Activated CD8-positive, alpha-beta T cell treated with anti-CD3 and anti-CD28 coated beads, Interleukin-2, amount 10 ng/mL, durations not matched to agents 7 days and 5 days (primary cell): ENCODE results near the gene NME7. TPM values are rescaled to one million over a fixed set of nuclear protein-coding genes. Genes with fewer than 3 reads are reported as not detected.
"Not testable (repeated sequence)": the region's sequence is repeated elsewhere in the genome, so short reads cannot be mapped to it uniquely, and the experiment has no call there.

Experiments used
- ATAC-seq: fragments of 150-1000 bp; cut with Tn5 transposase; one replicate; pipeline ENCODE4 v1.10.0; 2021; ENCODE audit warnings: moderate library complexity
- CTCF ChIA-PET: fragments of 350-600 bp; sonication (Branson Sonifier 250); formaldehyde crosslinking; loops from one replicate; lab custom pipeline; 2021; ENCODE audit warnings: antibody characterized with exemption; lab: Charles Lee
- POLR2A ChIA-PET: fragments of 350-600 bp; sonication (Branson Sonifier 250); formaldehyde crosslinking; loops from one replicate; lab custom pipeline; 2021; ENCODE audit warnings: antibody characterized with exemption; lab: Charles Lee
- DNase-seq: peaks from one replicate; pipeline ENCODE4 v3.0.0-alpha.2; 2020
- H3K27ac Mint-ChIP-seq: one replicate; pipeline ENCODE4 v1.8.0; 2021; ENCODE audit warnings: mild to moderate bottlenecking, mixed read lengths
- H3K27me3 Mint-ChIP-seq: one replicate; pipeline ENCODE4 v1.8.0; 2021; ENCODE audit warnings: low read depth, mixed read lengths
- H3K36me3 Mint-ChIP-seq: one replicate; pipeline ENCODE4 v1.8.0; 2021; ENCODE audit warnings: low read depth, mixed read lengths
- H3K4me1 Mint-ChIP-seq: one replicate; pipeline ENCODE4 v1.8.0; 2021; ENCODE audit warnings: low read depth, mixed read lengths
- H3K4me3 Mint-ChIP-seq: one replicate; pipeline ENCODE4 v1.8.0; 2021; ENCODE audit warnings: mild to moderate bottlenecking, mixed read lengths
- H3K9me3 Mint-ChIP-seq: one replicate; pipeline ENCODE4 v1.8.0; 2022; ENCODE audit warnings: mixed read lengths; ENCODE audit not compliant: insufficient read depth
- total RNA-seq, 2 experiments: library from RNA; stranded (reverse); gene quantifications; one replicate each; pipeline ENCODE4 v1.2.3, GENCODE V29; 2021

The NME7 gene
- total RNA-seq = 10 to 100 TPM; 20.9 to 23.2 TPM

DNA sequence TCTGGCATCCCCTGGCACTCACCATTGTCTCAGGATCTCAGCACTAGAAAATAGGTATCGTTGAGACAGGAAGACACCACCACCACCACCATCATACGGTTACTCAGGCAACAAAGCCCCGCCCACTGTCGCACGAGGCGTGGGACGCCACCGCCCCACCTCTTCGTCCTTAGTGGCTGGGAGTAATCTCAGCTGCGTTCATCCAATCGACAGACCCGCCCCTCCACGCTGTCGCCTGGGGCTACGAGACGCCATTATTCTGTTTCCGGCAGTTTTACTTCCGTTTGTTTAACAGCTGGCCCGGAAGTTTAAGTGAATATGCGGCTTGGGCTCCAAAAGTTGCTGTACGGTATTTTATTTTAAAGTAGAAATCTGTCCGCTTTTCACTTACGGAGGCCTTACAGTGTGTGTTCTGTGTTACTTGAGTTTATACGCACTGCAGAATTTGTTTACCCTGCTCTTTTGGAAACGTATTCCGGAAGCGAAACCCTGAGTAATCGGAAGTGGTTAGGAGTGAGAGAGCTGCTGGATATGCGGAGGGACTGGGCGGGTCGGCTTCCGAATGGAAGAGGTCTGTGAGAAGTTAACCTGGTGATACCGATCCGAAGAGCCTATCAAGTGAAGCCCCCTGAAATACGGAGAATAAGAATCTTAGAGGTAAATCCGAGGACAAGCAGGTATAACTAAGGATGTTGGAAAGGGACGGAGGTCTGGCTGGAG is at the start of gene NME7, which contains the start of gene BLZF1:
TSS of gene NME7 (minus strand) at position 112 of the 720 bp plus-strand sequence. CDS start at position 25, 87 bp downstream.
TSS of gene BLZF1 (plus strand) at position 510 of the 720 bp plus-strand sequence. CDS start 1,328 bp downstream, outside the sequence.
- CTCF ChIA-PET = interaction anchor here (0.8 to 1.6 kb wide), 7 partner anchors 8 to 1133 kb away, joined by 3 to 6 read pairs (median 5); partner anchors contain the start of gene F5
- ATAC-seq (peak; percentile 93), DNase-seq (peak; percentile 99)
- Mint-ChIP-seq H3K4me1 (peaks cover 37% of the 10 kb centered on the region), H3K9me3 (peaks cover 8% of the 10 kb centered on the region), H3K27me3 (no peaks in the 10 kb centered on the region), H3K36me3 (peaks cover 22% of the 10 kb centered on the region), H3K4me3 (no peak within 1 kb of the TSS), H3K27ac (peak within 1 kb of the TSS; percentile 20)
- POLR2A ChIA-PET = interaction anchor here (0.7 to 1.8 kb wide), 11 partner anchors 17 to 1431 kb away, joined by 3 to 8 read pairs (median 3); partner anchors contain the start of genes DCAF6, METTL18, MPC2 and SCYL3

DNA sequence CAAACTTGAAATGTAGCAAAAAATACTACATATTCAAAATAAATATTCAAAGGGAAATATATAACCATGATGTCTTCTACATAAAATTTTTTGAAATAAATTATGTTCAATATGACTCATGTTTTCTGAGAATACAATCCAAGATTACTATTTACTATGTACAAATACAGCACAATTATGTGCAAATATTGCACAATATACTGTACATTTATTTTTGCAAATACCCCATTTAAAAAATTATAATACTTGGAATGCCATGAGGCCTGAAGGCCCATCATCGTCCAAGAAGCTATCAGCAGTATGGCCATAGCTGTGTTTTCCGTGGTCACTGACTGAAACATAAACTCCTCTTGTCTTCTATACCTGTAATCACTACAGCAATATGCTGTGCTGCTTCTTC is 47.4 kb upstream of the NME7 start:
- ATAC-seq = no peak
- peaks cover 12% of the 10 kb centered on the region for H3K27me3 Mint-ChIP-seq
- ChIA-PET CTCF (no interaction called here), POLR2A (no interaction called here)
- no peak overlapping the region for H3K27ac Mint-ChIP-seq
- no peak overlapping the region for H3K4me3 Mint-ChIP-seq
- DNase-seq = no peak
- H3K4me1 Mint-ChIP-seq = no peaks in the 10 kb centered on the region
- no peaks in the 10 kb centered on the region for H3K9me3 Mint-ChIP-seq
- H3K36me3 Mint-ChIP-seq = no peaks in the 10 kb centered on the region

GRCh38 chr1:169408340-169408739 is 40.7 kb upstream of the NME7 start:
- POLR2A ChIA-PET, H3K4me1 Mint-ChIP-seq, H3K27ac Mint-ChIP-seq, H3K9me3 Mint-ChIP-seq, H3K36me3 Mint-ChIP-seq, ATAC-seq, H3K4me3 Mint-ChIP-seq, DNase-seq: not testable (repeated sequence)
- peaks cover 16% of the 10 kb centered on the region for H3K27me3 Mint-ChIP-seq
- CTCF ChIA-PET = interaction anchor here (1.0 kb wide), 1 partner anchor 9 kb away, joined by 3 read pairs; no protein-coding TSS in a partner anchor

DNA sequence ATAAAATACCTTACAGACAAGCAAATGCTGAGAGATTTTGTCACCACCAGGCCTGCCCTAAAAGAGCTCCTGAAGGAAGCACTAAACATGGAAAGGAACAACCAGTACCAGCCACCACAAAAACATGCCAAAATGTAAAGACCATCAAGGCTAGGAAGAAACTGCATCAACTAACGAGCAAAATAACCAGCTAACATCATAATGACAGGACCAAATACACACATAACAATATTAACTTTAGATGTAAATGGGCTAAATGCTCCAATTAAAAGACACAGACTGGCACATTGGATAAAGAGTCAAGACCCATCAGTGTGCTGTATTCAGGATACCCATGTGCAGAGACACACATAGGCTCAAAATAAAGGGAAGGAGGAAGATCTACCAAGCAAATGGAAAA is 35.0 kb upstream of the NME7 start:
- H3K4me1 Mint-ChIP-seq, H3K9me3 Mint-ChIP-seq, CTCF ChIA-PET, H3K27ac Mint-ChIP-seq, ATAC-seq, H3K4me3 Mint-ChIP-seq, DNase-seq, H3K36me3 Mint-ChIP-seq, POLR2A ChIA-PET, H3K27me3 Mint-ChIP-seq: not testable (repeated sequence)

GRCh38 chr1:169395955-169396354 is 28.4 kb upstream of the NME7 start:
- Mint-ChIP-seq H3K36me3 (peaks cover 51% of the 10 kb centered on the region), H3K27ac (no peak overlapping the region), H3K9me3 (no peaks in the 10 kb centered on the region), H3K27me3 (no peaks in the 10 kb centered on the region), H3K4me3 (no peak overlapping the region), H3K4me1 (no peaks in the 10 kb centered on the region)
- ChIA-PET POLR2A (no interaction called here), CTCF (no interaction called here)
- ATAC-seq (no peak), DNase-seq (no peak)

- Mint-ChIP-seq H3K9me3 (no peaks in the 10 kb centered on the region), H3K27ac (no peak overlapping the region), H3K4me3 (no peak overlapping the region), H3K36me3 (peaks cover 67% of the 10 kb centered on the region), H3K4me1 (peaks cover 7% of the 10 kb centered on the region), H3K27me3 (no peaks in the 10 kb centered on the region)
- ChIA-PET CTCF (no interaction called here), POLR2A (no interaction called here)
- DNase-seq (no peak), ATAC-seq (no peak)
Observed at GRCh38 chr1:169392406-169392805, 24.8 kb upstream of the NME7 start.

- H3K27me3 Mint-ChIP-seq = no peaks in the 10 kb centered on the region
- no peak overlapping the region for H3K27ac Mint-ChIP-seq
- H3K9me3 Mint-ChIP-seq = no peaks in the 10 kb centered on the region
- no peak for ATAC-seq
- POLR2A ChIA-PET = interaction anchor here (1.3 kb wide), 1 partner anchor 22 kb away, joined by 4 read pairs; the partner anchor contains the start of genes BLZF1 and NME7
- H3K4me3 Mint-ChIP-seq = no peak overlapping the region
- peaks cover 7% of the 10 kb centered on the region for H3K4me1 Mint-ChIP-seq
- H3K36me3 Mint-ChIP-seq = peaks cover 65% of the 10 kb centered on the region
- CTCF ChIA-PET = no interaction called here
- DNase-seq = no peak
Observed at GRCh38 chr1:169390303-169390702, 22.7 kb upstream of the NME7 start.

GRCh38 chr1:169387399-169387798 is 19.8 kb upstream of the NME7 start:
- Mint-ChIP-seq H3K36me3 (peaks cover 47% of the 10 kb centered on the region), H3K4me3 (no peak overlapping the region), H3K4me1 (peaks cover 7% of the 10 kb centered on the region), H3K27me3 (no peaks in the 10 kb centered on the region), H3K9me3 (no peaks in the 10 kb centered on the region), H3K27ac (no peak overlapping the region)
- ChIA-PET POLR2A (interaction anchor here (0.6 to 1.3 kb wide), 2 partner anchors 12 to 20 kb away, joined by 3 to 4 read pairs; partner anchors contain the start of genes BLZF1 and NME7), CTCF (interaction anchor here (0.8 to 1.9 kb wide), 2 partner anchors 11 to 325 kb away, joined by 3 to 4 read pairs; no protein-coding TSS in a partner anchor)
- DNase-seq = no peak
- ATAC-seq = no peak

GRCh38 chr1:169383449-169383848 is 15.9 kb upstream of the NME7 start:
- ATAC-seq (no peak), DNase-seq (no peak)
- H3K9me3 Mint-ChIP-seq = no peaks in the 10 kb centered on the region
- H3K36me3 Mint-ChIP-seq = peaks cover 44% of the 10 kb centered on the region
- no peaks in the 10 kb centered on the region for H3K4me1 Mint-ChIP-seq
- H3K4me3 Mint-ChIP-seq = no peak overlapping the region
- ChIA-PET CTCF (interaction anchor here (1.9 kb wide), 1 partner anchor 11 kb away, joined by 4 read pairs; no protein-coding TSS in a partner anchor), POLR2A (no interaction called here)
- no peaks in the 10 kb centered on the region for H3K27me3 Mint-ChIP-seq
- no peak overlapping the region for H3K27ac Mint-ChIP-seq

DNA sequence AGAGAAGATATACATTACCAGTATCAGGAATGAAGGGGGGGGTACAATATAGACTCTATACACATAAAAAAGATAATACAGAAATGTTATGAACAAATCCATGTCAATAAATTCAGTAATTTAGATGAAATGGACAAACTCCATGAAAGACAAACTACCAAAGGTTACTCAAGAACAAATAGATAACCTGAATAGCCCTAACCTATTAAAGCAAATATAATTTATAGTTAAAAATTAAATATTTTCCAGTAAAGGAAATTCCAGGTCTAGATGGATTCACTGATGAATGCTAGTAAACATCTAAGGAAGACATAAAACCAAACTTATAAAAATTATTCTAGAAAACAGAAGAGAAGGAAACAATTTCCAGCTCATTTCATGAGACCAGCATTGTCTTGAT is 13.6 kb upstream of the NME7 start:
- Mint-ChIP-seq H3K4me3 (no peak overlapping the region), H3K27ac (no peak overlapping the region), H3K36me3 (peaks cover 50% of the 10 kb centered on the region), H3K27me3 (no peaks in the 10 kb centered on the region), H3K4me1 (no peaks in the 10 kb centered on the region), H3K9me3 (no peaks in the 10 kb centered on the region)
- DNase-seq (no peak), ATAC-seq (no peak)
- POLR2A ChIA-PET = no interaction called here
- CTCF ChIA-PET = no interaction called here

DNA sequence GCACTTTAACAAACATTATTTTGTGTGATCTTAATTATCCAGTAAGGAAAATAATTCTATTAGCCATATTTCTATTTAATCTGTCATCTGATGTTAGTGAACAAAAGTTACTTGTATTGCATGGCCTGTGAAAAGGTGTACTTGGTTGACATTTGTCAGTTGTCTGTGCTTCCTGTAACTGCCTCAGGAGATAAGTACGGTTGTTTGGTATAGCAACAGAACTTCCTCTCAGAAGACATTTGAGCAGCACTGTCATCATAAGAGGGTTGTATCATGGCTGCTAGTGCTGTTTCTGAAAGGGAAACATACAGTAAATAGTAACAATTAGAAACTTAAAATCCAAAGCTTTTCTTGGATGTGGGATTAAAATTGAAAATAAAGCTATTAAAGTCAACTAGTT is 3.8 kb upstream of the NME7 start:
- peak; percentile 15 for ATAC-seq
- Mint-ChIP-seq H3K27ac (peak overlapping the region; percentile 63), H3K27me3 (no peaks in the 10 kb centered on the region), H3K9me3 (no peaks in the 10 kb centered on the region), H3K4me3 (peak overlapping the region; percentile 41), H3K36me3 (peaks cover 35% of the 10 kb centered on the region), H3K4me1 (peaks cover 30% of the 10 kb centered on the region)
- POLR2A ChIA-PET = interaction anchor here (0.7 to 1.1 kb wide), 2 partner anchors 181 to 299 kb away, joined by 3 read pairs; no protein-coding TSS in a partner anchor
- CTCF ChIA-PET = interaction anchor here (1.0 to 1.4 kb wide), 2 partner anchors 23 to 1029 kb away, joined by 4 to 5 read pairs; no protein-coding TSS in a partner anchor
- DNase-seq = peak; percentile 42

- no peaks in the 10 kb centered on the region for H3K27me3 Mint-ChIP-seq
- H3K4me3 Mint-ChIP-seq = no peak overlapping the region
- H3K36me3 Mint-ChIP-seq = peaks cover 27% of the 10 kb centered on the region
- H3K9me3 Mint-ChIP-seq = peaks cover 8% of the 10 kb centered on the region
- no peak overlapping the region for H3K27ac Mint-ChIP-seq
- CTCF ChIA-PET = interaction anchor here (0.8 to 1.6 kb wide), 7 partner anchors 8 to 1134 kb away, joined by 3 to 6 read pairs (median 5); partner anchors contain the start of gene F5
- POLR2A ChIA-PET = interaction anchor here (0.7 to 1.8 kb wide), 9 partner anchors 17 to 1432 kb away, joined by 3 to 8 read pairs (median 4); partner anchors contain the start of genes DCAF6, METTL18, MPC2 and SCYL3
- ATAC-seq (peak; percentile 18), DNase-seq (peak; percentile 55)
- peaks cover 38% of the 10 kb centered on the region for H3K4me1 Mint-ChIP-seq
Observed at GRCh38 chr1:169368406-169368769, 791 bp upstream of the NME7 start.
